Globus pallidus (tissue), 1 donor: ENCODE results near the gene MGAT4C.
"Not testable (repeated sequence)": the region's sequence is repeated elsewhere in the genome, so short reads cannot be mapped to it uniquely, and the experiment has no call there.

Source experiments
- DNase-seq: peaks from one replicate; pipeline ENCODE4 v3.0.0-alpha.2; 2015; ENCODE audit warnings: low spot score

The MGAT4C gene

GRCh38 chr12:86256163-86256562 is at the start of gene MGAT4C:
Gene MGAT4C (minus strand): TSS chr12:86256391.
- no peak for DNase-seq

GRCh38 chr12:86296396-86296795 is 40.2 kb upstream of the MGAT4C start:
- not testable (repeated sequence) for DNase-seq

- no peak for DNase-seq
Measured at GRCh38 chr12:86293682-86294240, 37.6 kb upstream of the MGAT4C start.

- no peak for DNase-seq
Measured at GRCh38 chr12:86292480-86292879, 36.3 kb upstream of the MGAT4C start.

GRCh38 chr12:86290615-86291014 is 34.4 kb upstream of the MGAT4C start:
- no peak for DNase-seq

GRCh38 chr12:86286119-86286518 is 29.9 kb upstream of the MGAT4C start:
- DNase-seq = no peak

- DNase-seq = no peak
Measured at GRCh38 chr12:86283620-86284019, 27.4 kb upstream of the MGAT4C start.

- no peak for DNase-seq
Measured at GRCh38 chr12:86275356-86275755, 19.2 kb upstream of the MGAT4C start.

GRCh38 chr12:86265329-86265695 is 9.1 kb upstream of the MGAT4C start:
- DNase-seq = no peak

GRCh38 chr12:86264451-86265328 is 8.5 kb upstream of the MGAT4C start:
- DNase-seq = no peak

- no peak for DNase-seq
Measured at GRCh38 chr12:86261578-86261977, 5.4 kb upstream of the MGAT4C start.

GRCh38 chr12:86261142-86261541 is 5.0 kb upstream of the MGAT4C start:
- no peak for DNase-seq

- DNase-seq = no peak
Measured at GRCh38 chr12:86260183-86260582, 4.0 kb upstream of the MGAT4C start.

GRCh38 chr12:86257134-86257533 is 943 bp upstream of the MGAT4C start:
- DNase-seq = no peak

GRCh38 chr12:86254399-86255107 is 1.6 kb downstream of the MGAT4C start:
- DNase-seq = no peak

- DNase-seq = no peak
Measured at GRCh38 chr12:86249851-86250250, 6.3 kb downstream of the MGAT4C start.

- DNase-seq = no peak
Measured at GRCh38 chr12:86249276-86249675, 6.9 kb downstream of the MGAT4C start.

GRCh38 chr12:86247871-86248270 is 8.3 kb downstream of the MGAT4C start:
- DNase-seq = no peak

- no peak for DNase-seq
Measured at GRCh38 chr12:86241600-86241999, 14.6 kb downstream of the MGAT4C start.

GRCh38 chr12:86234316-86234855 is 21.8 kb downstream of the MGAT4C start:
- DNase-seq = peak; percentile 28

GRCh38 chr12:86233126-86233525 is 23.1 kb downstream of the MGAT4C start:
- no peak for DNase-seq

- DNase-seq = no peak
Measured at GRCh38 chr12:86230516-86231146, 25.6 kb downstream of the MGAT4C start.
